Heart left ventricle (tissue), 16 donors: ENCODE data around the gene OLIG3. TPM values are rescaled to one million over a fixed set of nuclear protein-coding genes. Genes with fewer than 3 reads are reported as not detected.

Source experiments
- ATAC-seq, 4 donors: fragments of 200-7000 bp; cut with Tn5 transposase; one replicate each; pipeline ENCODE4 v1.9.1; 2020 to 2022; ENCODE audit warnings: moderate library complexity in 4 of 4, mild to moderate bottlenecking in 3 of 4, moderate number of reproducible peaks in 1 of 4
- DNase-seq, 5 donors: peaks; one replicate each; pipeline ENCODE4 v3.0.0-alpha.2; 2020
- H3K27ac ChIP-seq, 12 donors: fragments of 200-600 bp; sonication (generic) in 4 of 12; one replicate each; pipeline versions ENCODE4 v1.5.0 to v1.8.0; 2016 to 2022; ENCODE audit warnings: mild to moderate bottlenecking in 2 of 12
- H3K27me3 ChIP-seq, 9 donors: fragments of 200-600 bp; sonication (generic) in 2 of 9; one replicate each; pipeline versions ENCODE4 v1.5.1 to v1.8.0; 2016 to 2022; ENCODE audit warnings: mild to moderate bottlenecking in 3 of 9
- H3K36me3 ChIP-seq, 9 donors: fragments of 200-600 bp; sonication (generic) in 2 of 9; one replicate each; pipeline versions ENCODE4 v1.5.0 to v1.8.0; 2018 to 2022; ENCODE audit warnings: mild to moderate bottlenecking in 2 of 9
- H3K4me1 ChIP-seq, 12 donors: fragments of 200-600 bp; sonication (generic) in 4 of 12; one replicate each; pipeline versions ENCODE4 v1.5.0 to v1.8.0; 2016 to 2022; ENCODE audit warnings: mild to moderate bottlenecking in 3 of 12
- H3K4me3 ChIP-seq, 12 donors: fragments of 200-600 bp; sonication (generic) in 4 of 12; one replicate each; pipeline versions ENCODE4 v1.5.0 to v1.8.0; 2017 to 2022; ENCODE audit warnings: mild to moderate bottlenecking in 9 of 12, moderate library complexity in 4 of 12
- H3K9me3 ChIP-seq, 12 donors: fragments of 200-600 bp; sonication (generic) in 4 of 12; one replicate each; pipeline versions ENCODE4 v1.5.0 to v1.8.0; 2016 to 2022; ENCODE audit warnings: mild to moderate bottlenecking in 1 of 12
- POLR2A ChIP-seq, 2 donors: fragments of 450-650 bp; IDR thresholded peaks; one replicate each; pipeline ENCODE4 v1.6.1; 2017; ENCODE audit warnings: antibody characterized with exemption in 2 of 2, mild to moderate bottlenecking in 2 of 2, moderate library complexity in 2 of 2
- WGBS, 4 donors: extraction: QIAGEN DNeasy Blood & Tissue Kit in 2 of 4; methylation state at CpG; one replicate each; pipeline versions ENCODE4 v1.1.5 to v1.1.7; 2013 to 2018; 5-methylcytosine and 5-hydroxymethylcytosine counted together
- intact Hi-C, 10 donors: fragments of 100-400 bp; cut with DNase I; formaldehyde crosslinking; loops; one replicate each; pipeline versions ENCODE4 v1.11.1 to v1.14.2; 2022
- polyA plus RNA-seq, 2 donors: library from polyadenylated mRNA; stranded (reverse); fragments of 200-250 nt; gene quantifications; one replicate each; pipeline ENCODE4 v1.2.3, GENCODE V29; 2013
- total RNA-seq, 9 donors: library from RNA; depleted of rRNA in 2 of 9; stranded (reverse); fragments of >200 nt in 2 of 9; fragmentation: NEBNext Ultra II Directional in 3 of 9; extraction: Animal tissue kit (Norgen Biotek cat#: 25700) in 3 of 9; gene quantifications; one replicate each; pipeline versions ENCODE4 v1.1.0 to v1.2.4, GENCODE V29; 2016 to 2023
- TF ChIP-seq, protein P1 (sequence below), 12 donors: fragments of 200-600 bp; sonication (generic) in 4 of 12; IDR thresholded peaks; one replicate each; pipeline versions ENCODE4 v1.5.0 to v1.8.0; 2018 to 2022; ENCODE audit warnings: antibody characterized with exemption in 12 of 12, mild to moderate bottlenecking in 5 of 12
- donor health status: ischemic (EF 13 %, LVEDD 7.1; RV severe dilation, severe dysfunction).
- donor health status: healthy with polysubstance abuse.
- donor health status: DM: no; HTN: yes; CAD: no.
- donor health status: DM: no; HTN: no; CAD: no.
- donor health status: ischemic (EF 25% LVEDD 6.9; RV normal size, moderate dysfunction).
- donor health status: ischemic (EF 25% LVEDD 5.7; RV mildly dilated, moderate dysfunction).
- donor health status: healthy.
- donor health status: DM: yes; HTN: yes; CAD: no.
- donor health status: ischemic (EF 35%, LVEDD 5.7; RV mildly dilated, moderate dysfunction).
- donor health status: nonischemic (EF 11% LVEDD 7.7; RV severe dilation, severe dysfunction).
- donor health status: DM: yes; HTN: yes; CAD: no.
- donor health status: PGD.
- donor health status: ischemic (EF 29% LVEDD 5.4; RV normal size, mild dysfunction).
- donor health status: nonischemic (EF 23%, LVEDD 6.1; RV moderate dilation, normal function).

Gene OLIG3
- total and polyA plus RNA-seq, 11 donors = not detected

DNA sequence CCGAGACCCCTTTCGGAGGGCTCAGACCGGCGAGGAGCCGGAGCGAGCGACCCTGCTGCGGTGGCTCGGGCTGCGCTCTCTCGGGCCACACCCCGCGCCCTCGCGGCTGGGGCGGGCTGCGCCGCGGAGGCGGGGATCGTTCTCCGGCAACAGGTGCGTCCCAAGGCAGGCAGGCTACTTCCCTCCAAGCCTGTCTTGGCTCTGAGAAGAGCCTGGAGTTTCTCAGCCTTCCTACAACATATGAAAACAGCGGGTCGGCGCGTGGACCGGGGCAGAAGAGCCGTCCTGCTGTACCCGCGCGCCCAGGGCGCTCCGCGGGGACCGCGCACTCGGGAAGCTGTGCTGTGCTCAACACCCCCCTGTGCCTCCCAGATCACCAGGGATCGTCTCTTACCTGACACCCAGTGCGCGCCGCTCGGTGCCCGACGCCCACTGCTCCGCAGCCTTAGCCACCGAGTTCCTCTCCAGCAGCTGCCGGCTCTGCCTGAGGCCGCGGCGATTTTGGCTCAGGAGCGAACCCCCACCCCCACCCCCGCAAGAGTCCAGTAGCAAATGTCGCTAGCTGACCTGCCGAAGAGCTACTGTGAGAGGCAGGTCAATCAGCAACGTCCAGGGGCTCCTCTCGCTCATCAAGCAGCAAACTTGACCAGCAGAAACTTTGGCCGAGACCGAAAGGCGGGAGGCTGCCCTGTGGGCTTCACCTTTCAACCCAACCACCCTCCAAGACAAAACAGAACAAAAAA lies 3.7 kb upstream of the OLIG3 start:
- Histone ChIP-seq H3K27me3 (peaks cover 62 to 100% (median 85%) of the 10 kb centered on the region in 9 donors), H3K4me3 (peak overlapping the region in 10 of 12 donors; percentile 1 to 36 (median 12)), H3K27ac (no peak overlapping the region), H3K9me3 (no peaks in the 10 kb centered on the region), H3K36me3 (no peaks in the 10 kb centered on the region), H3K4me1 (peaks cover 0 to 48% (median 13%) of the 10 kb centered on the region in 12 donors)
- DNase-seq (no peak), ATAC-seq (no peak)
- TF ChIP-seq, protein P1, sequence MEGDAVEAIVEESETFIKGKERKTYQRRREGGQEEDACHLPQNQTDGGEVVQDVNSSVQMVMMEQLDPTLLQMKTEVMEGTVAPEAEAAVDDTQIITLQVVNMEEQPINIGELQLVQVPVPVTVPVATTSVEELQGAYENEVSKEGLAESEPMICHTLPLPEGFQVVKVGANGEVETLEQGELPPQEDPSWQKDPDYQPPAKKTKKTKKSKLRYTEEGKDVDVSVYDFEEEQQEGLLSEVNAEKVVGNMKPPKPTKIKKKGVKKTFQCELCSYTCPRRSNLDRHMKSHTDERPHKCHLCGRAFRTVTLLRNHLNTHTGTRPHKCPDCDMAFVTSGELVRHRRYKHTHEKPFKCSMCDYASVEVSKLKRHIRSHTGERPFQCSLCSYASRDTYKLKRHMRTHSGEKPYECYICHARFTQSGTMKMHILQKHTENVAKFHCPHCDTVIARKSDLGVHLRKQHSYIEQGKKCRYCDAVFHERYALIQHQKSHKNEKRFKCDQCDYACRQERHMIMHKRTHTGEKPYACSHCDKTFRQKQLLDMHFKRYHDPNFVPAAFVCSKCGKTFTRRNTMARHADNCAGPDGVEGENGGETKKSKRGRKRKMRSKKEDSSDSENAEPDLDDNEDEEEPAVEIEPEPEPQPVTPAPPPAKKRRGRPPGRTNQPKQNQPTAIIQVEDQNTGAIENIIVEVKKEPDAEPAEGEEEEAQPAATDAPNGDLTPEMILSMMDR (IDR thresholded peaks at IDR 0.05) = no peak
- no peak for TF ChIP-seq POLR2A (IDR thresholded peaks at IDR 0.05)
- 2 to 6% (median 3%) methylated on average over 20 to 60 of the region's 60 CpGs for WGBS, 4 donors
- intact Hi-C loops = no loop called here

DNA sequence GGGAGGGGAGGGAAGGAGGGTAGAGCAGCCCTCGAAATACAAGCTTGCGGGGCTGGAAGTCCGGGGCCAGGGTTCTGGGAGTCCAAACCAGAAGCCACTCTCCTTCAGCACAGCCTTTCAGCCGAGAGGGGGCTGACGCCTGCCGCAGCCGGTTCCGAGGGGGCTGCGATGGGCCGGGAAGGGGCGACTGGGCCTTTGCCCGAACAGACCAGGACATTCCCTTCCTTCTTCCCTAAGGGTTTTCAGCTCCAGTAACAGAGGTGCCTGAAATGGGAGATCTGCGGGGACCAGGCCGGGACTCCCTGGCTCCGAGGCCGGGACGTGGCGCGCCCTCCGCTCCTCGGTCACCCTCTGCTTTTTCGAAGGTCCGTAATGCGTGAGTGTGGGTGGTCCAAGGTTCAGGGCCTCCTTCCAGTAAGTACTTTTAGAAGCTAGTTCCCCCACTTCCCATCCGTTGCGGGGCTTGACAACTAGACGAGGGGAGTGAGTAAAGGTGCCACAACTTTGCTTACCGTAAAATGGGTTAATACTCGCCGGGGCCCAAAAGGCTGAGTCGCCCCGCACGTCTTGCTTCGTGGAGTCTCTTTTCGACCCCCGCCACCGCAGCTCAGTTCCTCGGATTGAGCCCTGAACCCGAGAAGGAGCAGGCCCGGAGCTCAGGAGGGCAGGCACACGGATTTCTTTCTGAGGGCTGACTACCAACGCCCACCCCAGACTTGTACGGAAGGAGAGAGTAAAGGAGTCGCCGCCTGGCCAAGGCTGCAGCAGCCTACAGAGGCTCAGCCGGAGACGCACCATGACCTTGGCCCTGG lies 2.9 kb upstream of the OLIG3 start:
- peak overlapping the region in 9 of 12 donors; percentile 1 to 36 (median 12) for H3K4me3 ChIP-seq
- peaks cover 0 to 50% (median 13%) of the 10 kb centered on the region in 12 donors for H3K4me1 ChIP-seq
- WGBS, 4 donors = 5 to 6% (median 6%) methylated on average over 34 to 47 of the region's 47 CpGs
- intact Hi-C loops = no loop called here
- peaks cover 66 to 100% (median 93%) of the 10 kb centered on the region in 9 donors for H3K27me3 ChIP-seq
- TF ChIP-seq POLR2A (IDR thresholded peaks at IDR 0.05) = no peak
- TF ChIP-seq, protein P1 (IDR thresholded peaks at IDR 0.05) = no peak
- H3K9me3 ChIP-seq = no peaks in the 10 kb centered on the region
- no peak overlapping the region for H3K27ac ChIP-seq
- peak in 1 of 4 donors; percentile 31 for ATAC-seq
- H3K36me3 ChIP-seq = no peaks in the 10 kb centered on the region
- no peak for DNase-seq

DNA sequence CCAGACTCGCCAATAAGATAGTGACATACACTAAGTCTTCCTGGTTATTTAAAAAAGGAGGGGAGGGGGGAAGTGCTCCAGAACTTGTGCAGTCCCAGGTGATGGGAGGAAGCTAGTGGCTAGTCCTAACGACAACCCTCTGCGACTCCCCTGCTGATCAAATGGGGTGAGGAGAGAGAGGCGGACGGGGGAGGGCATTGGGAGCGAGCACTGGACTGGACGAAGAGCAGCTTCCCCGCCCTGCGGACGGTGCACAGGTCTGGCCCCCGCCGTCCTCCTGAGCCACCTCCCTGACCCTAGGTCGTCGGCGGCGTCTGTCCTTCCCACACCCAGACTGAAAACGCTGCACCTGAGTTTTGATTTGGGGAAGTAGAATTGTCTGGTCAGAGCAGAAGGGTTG lies 2.2 kb upstream of the OLIG3 start:
- no peak for TF ChIP-seq POLR2A (IDR thresholded peaks at IDR 0.05)
- TF ChIP-seq, protein P1 (IDR thresholded peaks at IDR 0.05) = no peak
- Histone ChIP-seq H3K36me3 (no peaks in the 10 kb centered on the region), H3K27ac (no peak overlapping the region), H3K27me3 (peaks cover 68 to 100% (median 94%) of the 10 kb centered on the region in 9 donors), H3K9me3 (no peaks in the 10 kb centered on the region), H3K4me3 (no peak overlapping the region), H3K4me1 (peaks cover 0 to 50% (median 13%) of the 10 kb centered on the region in 12 donors)
- ATAC-seq (no peak), DNase-seq (no peak)
- intact Hi-C loops = no loop called here
- WGBS, 4 donors = 6 to 8% (median 7%) methylated on average over 17 of the region's 17 CpGs
